AG10803 (cell line): Measurements from ENCODE around the gene DMRT1.

Experiments
- DNase-seq: peaks from one replicate; pipeline ENCODE4 v3.0.0; 2010; ENCODE audit warnings: low read depth
- H3K4me3 ChIP-seq: 2 replicates; pipeline ENCODE4 v1.5.1; 2011; ENCODE audit warnings: mild to moderate bottlenecking, low read length, control low read depth
- TF ChIP-seq, protein P1 (sequence below): conservative IDR thresholded peaks from 2 replicates; pipeline ENCODE4 v1.5.1; 2011; ENCODE audit warnings: mild to moderate bottlenecking, low read length, control low read depth, inconsistent platforms

The DMRT1 gene

DNA sequence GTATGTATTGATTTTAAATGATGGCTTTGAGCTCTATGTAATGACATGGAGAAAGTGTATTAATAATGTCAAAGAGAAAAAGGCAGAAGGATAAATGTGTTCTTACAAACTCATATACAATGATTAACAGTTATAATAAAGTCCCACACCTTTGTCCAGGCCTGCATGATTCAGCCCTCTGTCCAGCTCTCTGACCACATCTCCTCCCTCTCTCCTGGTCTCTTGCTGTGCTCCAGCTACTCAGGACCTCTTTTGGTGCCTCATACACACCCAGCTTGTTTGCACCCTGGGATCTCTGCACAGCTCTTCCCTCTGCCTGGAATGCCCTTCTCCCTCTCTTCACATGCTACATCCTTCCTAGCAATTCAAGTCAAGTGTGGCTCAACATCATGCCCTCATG lies 37.5 kb upstream of the DMRT1 start:
- TF ChIP-seq, protein P1, sequence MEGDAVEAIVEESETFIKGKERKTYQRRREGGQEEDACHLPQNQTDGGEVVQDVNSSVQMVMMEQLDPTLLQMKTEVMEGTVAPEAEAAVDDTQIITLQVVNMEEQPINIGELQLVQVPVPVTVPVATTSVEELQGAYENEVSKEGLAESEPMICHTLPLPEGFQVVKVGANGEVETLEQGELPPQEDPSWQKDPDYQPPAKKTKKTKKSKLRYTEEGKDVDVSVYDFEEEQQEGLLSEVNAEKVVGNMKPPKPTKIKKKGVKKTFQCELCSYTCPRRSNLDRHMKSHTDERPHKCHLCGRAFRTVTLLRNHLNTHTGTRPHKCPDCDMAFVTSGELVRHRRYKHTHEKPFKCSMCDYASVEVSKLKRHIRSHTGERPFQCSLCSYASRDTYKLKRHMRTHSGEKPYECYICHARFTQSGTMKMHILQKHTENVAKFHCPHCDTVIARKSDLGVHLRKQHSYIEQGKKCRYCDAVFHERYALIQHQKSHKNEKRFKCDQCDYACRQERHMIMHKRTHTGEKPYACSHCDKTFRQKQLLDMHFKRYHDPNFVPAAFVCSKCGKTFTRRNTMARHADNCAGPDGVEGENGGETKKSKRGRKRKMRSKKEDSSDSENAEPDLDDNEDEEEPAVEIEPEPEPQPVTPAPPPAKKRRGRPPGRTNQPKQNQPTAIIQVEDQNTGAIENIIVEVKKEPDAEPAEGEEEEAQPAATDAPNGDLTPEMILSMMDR = no peak
- H3K4me3 ChIP-seq = no peak overlapping the region
- no peak for DNase-seq

DNA sequence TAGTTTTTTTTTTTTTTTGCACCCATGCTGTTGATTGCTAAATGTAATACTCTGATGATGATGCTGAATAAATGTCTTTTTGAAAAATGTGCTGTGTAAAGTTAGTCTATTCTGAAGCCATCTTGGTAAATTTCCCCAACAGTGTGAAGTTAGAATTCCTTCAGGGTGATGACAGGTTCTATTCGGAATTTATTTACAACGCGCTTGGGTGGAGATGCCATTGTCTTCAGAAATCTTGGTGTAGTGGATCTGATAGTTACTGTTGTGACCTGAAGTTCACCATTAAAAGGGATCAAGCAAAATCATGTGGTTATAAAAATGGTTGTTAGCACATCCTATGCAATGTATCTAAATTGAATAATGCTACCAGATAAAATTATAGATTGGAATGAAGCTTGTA lies 36.3 kb upstream of the DMRT1 start:
- DNase-seq = no peak
- TF ChIP-seq, protein P1 = no peak
- H3K4me3 ChIP-seq = no peak overlapping the region

DNA sequence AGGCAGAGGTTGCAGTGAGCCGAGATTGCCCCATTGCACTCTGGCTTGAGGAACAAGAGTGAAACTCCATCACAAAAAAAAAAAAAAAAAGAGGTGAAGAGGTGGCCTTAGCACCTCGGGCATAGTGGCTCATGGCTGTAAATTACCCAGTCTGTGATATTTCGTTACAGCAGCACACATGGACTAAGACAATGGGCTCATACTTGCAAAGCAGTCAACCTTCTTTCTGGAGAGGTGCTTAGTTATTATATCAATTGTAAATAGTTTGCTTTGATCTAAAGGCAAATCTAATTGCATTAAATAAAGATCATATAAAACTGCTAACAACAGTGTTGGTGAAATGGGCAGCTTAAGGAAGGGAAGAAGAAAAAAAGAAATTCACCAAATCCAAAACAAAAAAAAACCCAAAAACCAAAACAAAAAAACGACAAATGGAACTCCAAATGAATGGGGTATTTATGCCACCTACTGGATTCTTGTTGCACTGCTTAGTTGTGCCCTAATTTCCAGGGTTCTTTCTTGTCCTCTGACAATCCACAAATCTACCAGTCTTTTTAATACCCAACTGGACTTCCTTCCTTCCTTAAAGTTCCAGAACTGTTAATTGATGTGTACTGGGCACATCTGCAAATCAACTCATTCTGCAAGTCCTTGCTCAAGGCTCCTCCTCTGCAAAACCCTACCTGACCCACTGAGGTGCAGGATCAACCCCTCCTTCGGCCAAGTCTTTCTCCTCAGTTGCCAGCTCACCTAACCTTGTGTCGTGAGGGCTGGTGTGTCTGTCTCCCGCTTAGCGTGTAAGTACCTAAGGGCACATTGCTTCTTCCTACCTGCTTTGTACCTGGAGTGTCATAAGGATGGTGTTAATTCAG lies 35.0 kb upstream of the DMRT1 start:
- DNase-seq = peak; percentile 43
- TF ChIP-seq, protein P1 = peak; percentile 91

DNA sequence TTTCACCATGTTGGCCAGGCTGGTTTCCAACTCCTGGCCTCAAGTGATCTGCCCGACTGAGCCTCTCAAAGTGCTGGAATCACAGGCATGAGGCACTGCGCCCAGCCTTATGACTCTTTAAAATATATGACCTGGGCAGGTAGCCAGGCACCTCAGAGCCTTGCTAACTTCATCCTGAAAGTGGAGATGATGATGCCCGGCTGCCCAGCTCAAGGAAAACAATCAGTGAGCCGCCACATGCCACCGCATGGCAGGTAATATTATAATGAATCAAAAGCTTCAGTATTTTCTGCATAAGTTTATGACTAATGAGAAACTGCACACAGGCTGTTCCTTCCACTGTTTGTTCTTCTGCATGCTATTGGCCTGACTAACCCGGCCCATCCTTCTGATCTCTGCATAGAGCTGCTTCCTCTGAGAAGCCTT lies 30.4 kb upstream of the DMRT1 start:
- no peak for DNase-seq
- TF ChIP-seq, protein P1 = no peak
- no peak overlapping the region for H3K4me3 ChIP-seq

More for the DNA sequence above, 35.0 kb upstream of the DMRT1 start:
- H3K4me3 ChIP-seq = no peak overlapping the region

DNA sequence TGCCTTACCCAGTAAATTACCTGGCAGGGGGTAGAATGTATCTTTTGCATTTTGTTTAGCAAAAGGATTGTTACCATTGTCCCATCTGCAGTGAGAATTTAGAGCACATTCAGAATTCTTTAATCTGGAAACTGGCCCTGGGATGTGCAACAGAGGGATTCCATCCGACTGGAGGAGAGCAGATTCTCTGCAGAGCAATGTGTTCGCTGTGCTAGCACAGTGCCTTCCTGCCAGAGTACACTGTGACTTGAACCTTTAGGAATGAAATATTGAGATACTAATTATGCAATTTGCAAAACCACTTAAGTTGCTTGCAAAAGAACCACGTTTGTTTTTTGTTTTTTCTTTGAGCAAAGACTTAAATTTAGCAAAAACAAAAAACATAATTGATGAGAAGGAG lies 22.5 kb upstream of the DMRT1 start:
- peak; percentile 27 for DNase-seq
- TF ChIP-seq, protein P1 = no peak

DNA sequence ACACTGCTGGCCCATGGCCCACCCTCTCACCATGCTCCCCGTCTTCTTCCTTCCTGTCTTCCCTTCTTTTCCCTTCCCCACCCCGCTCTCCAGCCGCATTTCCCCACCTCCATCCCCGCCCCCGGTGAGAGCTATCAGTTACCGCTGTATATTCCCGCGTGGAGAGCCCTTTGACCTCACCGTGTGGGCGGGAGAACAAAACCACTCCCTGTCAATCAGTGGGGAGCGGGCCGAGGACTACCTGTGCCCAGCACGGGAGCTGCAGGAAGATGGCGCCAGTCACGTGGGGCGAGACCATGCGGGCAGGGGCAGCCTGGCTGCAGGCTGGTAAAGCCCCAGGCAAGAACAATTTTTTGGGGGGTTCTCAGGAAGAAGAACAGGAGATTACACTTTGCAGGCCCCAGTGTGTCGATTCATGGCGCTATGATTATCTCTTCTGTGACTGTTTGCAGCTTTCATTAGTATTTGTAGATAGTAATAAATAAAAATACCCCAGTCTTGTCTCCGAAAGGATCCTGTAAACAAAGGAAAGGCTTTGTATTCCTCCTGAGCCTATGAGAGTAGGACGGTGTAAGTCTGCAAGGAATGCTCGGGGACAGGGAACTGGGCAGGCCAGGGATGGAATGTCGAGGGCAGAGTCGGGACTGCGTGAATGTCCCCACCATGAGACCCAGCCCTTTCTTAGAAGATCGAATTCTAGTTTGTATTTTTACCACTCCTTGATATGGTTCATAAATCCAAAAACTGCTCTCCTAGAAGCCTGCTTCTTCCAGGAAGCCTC lies 14.8 kb upstream of the DMRT1 start:
- no peak overlapping the region for H3K4me3 ChIP-seq
- DNase-seq = no peak
- TF ChIP-seq, protein P1 = no peak

More for the DNA sequence above, 22.5 kb upstream of the DMRT1 start:
- no peak overlapping the region for H3K4me3 ChIP-seq

DNA sequence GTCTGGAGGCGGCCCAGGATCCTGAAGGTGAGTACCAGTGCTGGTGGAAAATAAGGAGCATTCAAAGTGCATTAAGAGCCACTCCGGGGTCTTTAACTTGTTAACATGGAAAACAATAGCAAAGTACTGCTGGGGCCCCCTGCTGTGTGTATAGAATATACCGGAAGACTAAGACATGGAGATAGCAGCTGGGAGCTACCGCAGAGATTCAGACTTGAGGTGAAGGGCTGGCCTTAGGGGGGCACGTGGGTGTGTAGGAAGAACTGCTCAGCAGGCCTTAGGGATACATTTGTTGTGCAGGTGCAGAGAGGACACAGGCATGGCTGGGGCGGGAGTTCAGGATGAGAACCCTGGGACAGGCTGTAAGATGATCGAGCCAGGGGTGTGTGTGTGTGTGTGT lies 1.2 kb upstream of the DMRT1 start:
- no peak for DNase-seq
- TF ChIP-seq, protein P1 = no peak
- H3K4me3 ChIP-seq = no peak overlapping the region
